BE2C (cell line): Measurements from ENCODE around the gene HEXD.

Source experiments
- DNase-seq: peaks from one replicate; pipeline ENCODE4 v3.0.0-alpha.2; 2020
- H3K27me3 ChIP-seq: fragments of 250-450 bp; sonication (Bioruptor Pico); 2 replicates; pipeline ENCODE4 v1.5.1; 2020; ENCODE audit warnings: mild to moderate bottlenecking
- H3K36me3 ChIP-seq: fragments of 250-450 bp; sonication (Bioruptor Pico); 2 replicates; pipeline ENCODE4 v1.5.1; 2020; ENCODE audit warnings: mild to moderate bottlenecking
- H3K4me1 ChIP-seq: fragments of 250-450 bp; sonication (Bioruptor Pico); 2 replicates; pipeline ENCODE4 v1.5.1; 2020
- H3K4me3 ChIP-seq: 2 replicates; pipeline ENCODE4 v1.5.1; 2011; ENCODE audit warnings: low read depth, low read length
- H3K9me3 ChIP-seq: fragments of 250-450 bp; sonication (Bioruptor Pico); 2 replicates; pipeline ENCODE4 v1.5.1; 2020
- CTCF ChIP-seq: IDR thresholded peaks from 2 replicates; pipeline ENCODE4 v1.5.1; 2012; ENCODE audit warnings: mild to moderate bottlenecking, low read depth, low read length

HEXD gene

GRCh38 chr17:82390860-82391435, 27.2 kb upstream of the HEXD start:
- H3K27me3 ChIP-seq, result no peaks in the 10 kb centered on the region
- H3K36me3 ChIP-seq, result peaks cover 6% of the 10 kb centered on the region
- no peak for TF ChIP-seq CTCF
- H3K9me3 ChIP-seq, result no peaks in the 10 kb centered on the region
- H3K4me3 ChIP-seq, result no peak overlapping the region
- no peaks in the 10 kb centered on the region; the same call in 1 of the 2 replicates for H3K4me1 ChIP-seq
- DNase-seq, result no peak

GRCh38 chr17:82391496-82392066, 26.6 kb upstream of the HEXD start:
- no peak for TF ChIP-seq CTCF
- H3K4me1 ChIP-seq, result no peaks in the 10 kb centered on the region; the same call in 1 of the 2 replicates
- H3K9me3 ChIP-seq, result no peaks in the 10 kb centered on the region
- DNase-seq, result no peak
- H3K27me3 ChIP-seq, result no peaks in the 10 kb centered on the region
- no peak overlapping the region for H3K4me3 ChIP-seq
- H3K36me3 ChIP-seq, result peaks cover 6% of the 10 kb centered on the region

GRCh38 chr17:82392209-82392920, 25.8 kb upstream of the HEXD start:
- Histone ChIP-seq H3K9me3 (no peaks in the 10 kb centered on the region), H3K4me3 (no peak overlapping the region), H3K27me3 (no peaks in the 10 kb centered on the region), H3K36me3 (peaks cover 6% of the 10 kb centered on the region), H3K4me1 (no peaks in the 10 kb centered on the region; the same call in 1 of the 2 replicates)
- TF ChIP-seq CTCF, result no peak
- no peak for DNase-seq

- H3K4me3 ChIP-seq, result no peak overlapping the region
- H3K27me3 ChIP-seq, result no peaks in the 10 kb centered on the region
- H3K4me1 ChIP-seq, result no peaks in the 10 kb centered on the region; the same call in 1 of the 2 replicates
- no peak for TF ChIP-seq CTCF
- H3K9me3 ChIP-seq, result no peaks in the 10 kb centered on the region
- no peak for DNase-seq
- peaks cover 6% of the 10 kb centered on the region for H3K36me3 ChIP-seq
Observed at GRCh38 chr17:82392941-82393340, 25.2 kb upstream of the HEXD start.

GRCh38 chr17:82394278-82394677, 23.9 kb upstream of the HEXD start:
- no peak for TF ChIP-seq CTCF
- H3K27me3 ChIP-seq, result no peaks in the 10 kb centered on the region
- DNase-seq, result no peak
- H3K4me1 ChIP-seq, result peaks cover 3% of the 10 kb centered on the region
- H3K9me3 ChIP-seq, result no peaks in the 10 kb centered on the region
- no peak overlapping the region for H3K4me3 ChIP-seq
- peaks cover 6% of the 10 kb centered on the region for H3K36me3 ChIP-seq
